SU-DHL-6 (cell line): ENCODE measurements around the gene SUSD6.

ENCODE experiments used
- CTCF ChIP-seq: fragments of 200-600 bp; sonication (generic); IDR thresholded peaks from one replicate; pipeline ENCODE4 v1.5.1; 2017; ENCODE audit warnings: antibody characterized with exemption, mild to moderate bottlenecking, low read length, moderate library complexity; ENCODE audit not compliant: insufficient read depth, poor library complexity, severe bottlenecking
- EZH2phosphoT487 ChIP-seq: fragments of 200-600 bp; sonication (generic), shearing (Covaris generic); conservative IDR thresholded peaks from 2 replicates; pipeline ENCODE4 v1.6.1; 2018; ENCODE audit warnings: mild to moderate bottlenecking, antibody characterized with exemption, low read length, moderate library complexity, mixed read lengths

GRCh38 chr14:69696633-69697557 is 85.5 kb downstream of the SUSD6 start:
- TF ChIP-seq CTCF (no peak), EZH2phosphoT487 (no peak)
